Measurements from ENCODE around the gene THAP12. TPM values are rescaled to one million over a fixed set of nuclear protein-coding genes. Genes with fewer than 3 reads are reported as not detected.

The THAP12 gene
- total and polyA plus RNA-seq, 10 of the 15 experiments (the other 5 are each of a cell fraction or from before 2014, with no cell fraction given) = 12.6 to 45.6 (median 22.3) TPM

GRCh38 chr11:76376746-76377558 is 4.0 kb downstream of the THAP12 start (continued):
- no peak for TF ChIP-seq CBX3 (IDR thresholded peaks at IDR 0.05; ENCODE audit: borderline replicate concordance, low read depth)
- TF ChIP-seq, protein P1, sequence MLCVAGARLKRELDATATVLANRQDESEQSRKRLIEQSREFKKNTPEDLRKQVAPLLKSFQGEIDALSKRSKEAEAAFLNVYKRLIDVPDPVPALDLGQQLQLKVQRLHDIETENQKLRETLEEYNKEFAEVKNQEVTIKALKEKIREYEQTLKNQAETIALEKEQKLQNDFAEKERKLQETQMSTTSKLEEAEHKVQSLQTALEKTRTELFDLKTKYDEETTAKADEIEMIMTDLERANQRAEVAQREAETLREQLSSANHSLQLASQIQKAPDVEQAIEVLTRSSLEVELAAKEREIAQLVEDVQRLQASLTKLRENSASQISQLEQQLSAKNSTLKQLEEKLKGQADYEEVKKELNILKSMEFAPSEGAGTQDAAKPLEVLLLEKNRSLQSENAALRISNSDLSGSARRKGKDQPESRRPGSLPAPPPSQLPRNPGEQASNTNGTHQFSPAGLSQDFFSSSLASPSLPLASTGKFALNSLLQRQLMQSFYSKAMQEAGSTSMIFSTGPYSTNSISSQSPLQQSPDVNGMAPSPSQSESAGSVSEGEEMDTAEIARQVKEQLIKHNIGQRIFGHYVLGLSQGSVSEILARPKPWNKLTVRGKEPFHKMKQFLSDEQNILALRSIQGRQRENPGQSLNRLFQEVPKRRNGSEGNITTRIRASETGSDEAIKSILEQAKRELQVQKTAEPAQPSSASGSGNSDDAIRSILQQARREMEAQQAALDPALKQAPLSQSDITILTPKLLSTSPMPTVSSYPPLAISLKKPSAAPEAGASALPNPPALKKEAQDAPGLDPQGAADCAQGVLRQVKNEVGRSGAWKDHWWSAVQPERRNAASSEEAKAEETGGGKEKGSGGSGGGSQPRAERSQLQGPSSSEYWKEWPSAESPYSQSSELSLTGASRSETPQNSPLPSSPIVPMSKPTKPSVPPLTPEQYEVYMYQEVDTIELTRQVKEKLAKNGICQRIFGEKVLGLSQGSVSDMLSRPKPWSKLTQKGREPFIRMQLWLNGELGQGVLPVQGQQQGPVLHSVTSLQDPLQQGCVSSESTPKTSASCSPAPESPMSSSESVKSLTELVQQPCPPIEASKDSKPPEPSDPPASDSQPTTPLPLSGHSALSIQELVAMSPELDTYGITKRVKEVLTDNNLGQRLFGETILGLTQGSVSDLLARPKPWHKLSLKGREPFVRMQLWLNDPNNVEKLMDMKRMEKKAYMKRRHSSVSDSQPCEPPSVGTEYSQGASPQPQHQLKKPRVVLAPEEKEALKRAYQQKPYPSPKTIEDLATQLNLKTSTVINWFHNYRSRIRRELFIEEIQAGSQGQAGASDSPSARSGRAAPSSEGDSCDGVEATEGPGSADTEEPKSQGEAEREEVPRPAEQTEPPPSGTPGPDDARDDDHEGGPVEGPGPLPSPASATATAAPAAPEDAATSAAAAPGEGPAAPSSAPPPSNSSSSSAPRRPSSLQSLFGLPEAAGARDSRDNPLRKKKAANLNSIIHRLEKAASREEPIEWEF (IDR thresholded peaks at IDR 0.05; ENCODE audit: insufficient replicate concordance, low read depth, low read length) = no peak
- TF ChIP-seq BCLAF1 (IDR thresholded peaks at IDR 0.05) = no peak
- no peak for TF ChIP-seq WRNIP1 (IDR thresholded peaks at IDR 0.05; ENCODE audit: borderline replicate concordance, low read depth, low read length)
- TF ChIP-seq NR2C2 (IDR thresholded peaks at IDR 0.05; ENCODE audit: borderline replicate concordance, control insufficient read depth, insufficient read length, low read depth) = no peak
- TF ChIP-seq MTA3 (IDR thresholded peaks at IDR 0.05; ENCODE audit: borderline replicate concordance, low read length) = peak; percentile 89; the same call in 1 of the 2 replicates
- TF ChIP-seq STAT1 (conservative IDR thresholded peaks at IDR 0.05) = no peak
- no peak for TF ChIP-seq GATAD2B (conservative IDR thresholded peaks at IDR 0.05; ENCODE audit: low read depth)
- TF ChIP-seq SMC3 (IDR thresholded peaks at IDR 0.05; ENCODE audit: borderline replicate concordance, low read length) = no peak
- no peak for TF ChIP-seq SMARCA5 (IDR thresholded peaks at IDR 0.05)
- TF ChIP-seq RAD21 (IDR thresholded peaks at IDR 0.05; ENCODE audit: insufficient read depth, low read depth, low read length) = no peak
- TF ChIP-seq YBX1 (IDR thresholded peaks at IDR 0.05) = no peak
- TF ChIP-seq TCF3 (IDR thresholded peaks at IDR 0.05; ENCODE audit: borderline replicate concordance, insufficient read depth, low read depth, low read length) = no peak
- no peak for TF ChIP-seq HDAC6 (IDR thresholded peaks at IDR 0.05; ENCODE audit: unreplicated experiment)
- TF ChIP-seq BCL3 (IDR thresholded peaks at IDR 0.05; ENCODE audit: borderline replicate concordance, insufficient read depth, low read depth, low read length, poor library complexity, severe bottlenecking) = peak; percentile 75
- TF ChIP-seq NBN (IDR thresholded peaks at IDR 0.05) = no peak
- TF ChIP-seq BCL11A (IDR thresholded peaks at IDR 0.05; ENCODE audit: low read depth, low read length) = peak; percentile 96
- peak; percentile 84 for TF ChIP-seq MTA2 (IDR thresholded peaks at IDR 0.05; ENCODE audit: low read depth)
- TF ChIP-seq KDM1A (IDR thresholded peaks at IDR 0.05; ENCODE audit: borderline replicate concordance) = no peak
- peak; percentile 30; the same call in 1 of the 2 replicates for TF ChIP-seq CREB1 (IDR thresholded peaks at IDR 0.05; ENCODE audit: low read depth)
- TF ChIP-seq NFYA (IDR thresholded peaks at IDR 0.05; ENCODE audit: borderline replicate concordance, low read depth, low read length) = no peak
- TF ChIP-seq JUND (IDR thresholded peaks at IDR 0.05; ENCODE audit: low read depth, low read length) = peak; percentile 69; the same call in 1 of the 2 replicates

All from GM12878 (cell line).